OCI-LY1 (cell line): Measurements from ENCODE around the gene HDAC9.

Experiments used
- H2AFZ ChIP-seq: fragments of 200-600 bp; sonication (generic), shearing (Covaris generic); 2 replicates; pipeline ENCODE4 v1.6.0; 2014; ENCODE audit warnings: antibody characterized with exemption, mild to moderate bottlenecking, low read length
- H3F3A ChIP-seq: fragments of 200-600 bp; sonication (generic), shearing (Covaris generic); 2 replicates; pipeline ENCODE4 v1.6.0; 2014; ENCODE audit warnings: mild to moderate bottlenecking, antibody characterized with exemption, low read length, moderate library complexity; ENCODE audit not compliant: insufficient read depth
- H3K27ac ChIP-seq: fragments of 200-600 bp; sonication (generic); 2 replicates; pipeline ENCODE4 v1.5.1; 2014; ENCODE audit warnings: low read length, mixed run types, mild to moderate bottlenecking, low read depth; ENCODE audit not compliant: poor library complexity, severe bottlenecking
- H3K27me3 ChIP-seq: fragments of 200-600 bp; sonication (generic); 2 replicates; pipeline ENCODE4 v1.6.0; 2014; ENCODE audit warnings: antibody characterized with exemption, mild to moderate bottlenecking, low read length, moderate library complexity; ENCODE audit not compliant: insufficient read depth
- H3K36me3 ChIP-seq: fragments of 200-600 bp; sonication (generic); 2 replicates; pipeline ENCODE4 v1.6.1; 2014; ENCODE audit warnings: mild to moderate bottlenecking, antibody characterized with exemption, low read length, moderate library complexity, mixed read lengths; ENCODE audit not compliant: insufficient read depth
- H3K4me1 ChIP-seq: fragments of 200-600 bp; sonication (generic); 2 replicates; pipeline ENCODE4 v1.5.1; 2014; ENCODE audit warnings: mild to moderate bottlenecking, low read length, moderate library complexity; ENCODE audit not compliant: insufficient read depth, severe bottlenecking
- H3K4me2 ChIP-seq: fragments of 200-600 bp; sonication (generic), shearing (Covaris generic); 2 replicates; pipeline ENCODE4 v1.6.1; 2014; ENCODE audit warnings: low read length
- H3K4me3 ChIP-seq: fragments of 200-600 bp; sonication (generic); 2 replicates; pipeline ENCODE4 v1.5.1; 2014; ENCODE audit warnings: low read length, low read depth, mild to moderate bottlenecking, mixed read lengths; ENCODE audit not compliant: poor library complexity, severe bottlenecking
- H3K79me2 ChIP-seq: fragments of 200-600 bp; shearing (Covaris generic); 2 replicates; pipeline ENCODE4 v1.6.1; 2016; ENCODE audit warnings: mixed run types, low read length, mixed read lengths; ENCODE audit not compliant: insufficient read depth
- H3K9ac ChIP-seq: fragments of 200-600 bp; sonication (generic), shearing (Covaris generic); 2 replicates; pipeline ENCODE4 v1.6.1; 2014; ENCODE audit warnings: mild to moderate bottlenecking, low read length, mixed read lengths
- H3K9me2 ChIP-seq: fragments of 200-600 bp; sonication (generic), shearing (Covaris generic); 2 replicates; pipeline ENCODE4 v1.6.1; 2014; ENCODE audit warnings: low read depth, mild to moderate bottlenecking, low read length, mixed read lengths
- H3K9me3 ChIP-seq: fragments of 200-600 bp; shearing (Covaris generic); 2 replicates; pipeline ENCODE4 v1.6.1; 2014; ENCODE audit warnings: low read length, mixed read lengths
- H4K20me1 ChIP-seq: fragments of 200-600 bp; sonication (generic), shearing (Covaris generic); 2 replicates; pipeline ENCODE4 v1.6.0; 2016; ENCODE audit warnings: mild to moderate bottlenecking, low read length; ENCODE audit not compliant: insufficient read depth
- EZH2 ChIP-seq: fragments of 200-600 bp; sonication (generic), shearing (Covaris generic); IDR thresholded peaks from 2 replicates; pipeline ENCODE4 v1.8.0; 2017; ENCODE audit warnings: borderline replicate concordance, mixed run types, mild to moderate bottlenecking, antibody characterized with exemption, low read length, moderate library complexity, mixed read lengths
- TF ChIP-seq, protein P1 (sequence below): fragments of 200-600 bp; sonication (generic), shearing (Covaris generic); IDR thresholded peaks from 2 replicates; pipeline ENCODE4 v1.5.1; 2017; ENCODE audit warnings: mild to moderate bottlenecking, antibody characterized with exemption, low read length, moderate library complexity, mixed read lengths

Gene HDAC9

DNA sequence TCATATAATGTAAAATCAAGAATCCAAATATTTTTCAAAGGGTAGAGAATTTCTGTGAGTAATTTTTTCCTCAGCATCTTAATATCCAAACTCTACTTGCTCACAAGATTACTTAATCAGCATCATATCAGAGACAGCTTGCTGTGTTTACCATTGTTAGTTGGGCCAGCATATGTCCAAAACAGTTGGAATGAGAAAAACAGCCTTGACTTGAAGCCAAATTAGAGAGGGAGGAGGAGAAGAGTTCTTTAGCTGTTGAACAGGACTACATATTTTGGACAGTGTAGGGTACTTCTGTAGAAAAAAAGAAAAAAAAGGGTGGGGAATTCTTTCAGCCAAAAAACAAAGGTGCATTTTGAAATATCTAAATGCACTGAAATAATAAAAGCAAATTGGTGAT is 69.8 kb downstream of the HDAC9 start:
- H3K9me3 ChIP-seq, result 0 out of 2 replicates have a peak, but pooled peaks cover 5% of the 10 kb centered on the region
- no peak overlapping the region for H3K9ac ChIP-seq
- no peaks in the 10 kb centered on the region for H3K9me2 ChIP-seq
- no peak overlapping the region for H3K4me2 ChIP-seq
- TF ChIP-seq, protein P1, sequence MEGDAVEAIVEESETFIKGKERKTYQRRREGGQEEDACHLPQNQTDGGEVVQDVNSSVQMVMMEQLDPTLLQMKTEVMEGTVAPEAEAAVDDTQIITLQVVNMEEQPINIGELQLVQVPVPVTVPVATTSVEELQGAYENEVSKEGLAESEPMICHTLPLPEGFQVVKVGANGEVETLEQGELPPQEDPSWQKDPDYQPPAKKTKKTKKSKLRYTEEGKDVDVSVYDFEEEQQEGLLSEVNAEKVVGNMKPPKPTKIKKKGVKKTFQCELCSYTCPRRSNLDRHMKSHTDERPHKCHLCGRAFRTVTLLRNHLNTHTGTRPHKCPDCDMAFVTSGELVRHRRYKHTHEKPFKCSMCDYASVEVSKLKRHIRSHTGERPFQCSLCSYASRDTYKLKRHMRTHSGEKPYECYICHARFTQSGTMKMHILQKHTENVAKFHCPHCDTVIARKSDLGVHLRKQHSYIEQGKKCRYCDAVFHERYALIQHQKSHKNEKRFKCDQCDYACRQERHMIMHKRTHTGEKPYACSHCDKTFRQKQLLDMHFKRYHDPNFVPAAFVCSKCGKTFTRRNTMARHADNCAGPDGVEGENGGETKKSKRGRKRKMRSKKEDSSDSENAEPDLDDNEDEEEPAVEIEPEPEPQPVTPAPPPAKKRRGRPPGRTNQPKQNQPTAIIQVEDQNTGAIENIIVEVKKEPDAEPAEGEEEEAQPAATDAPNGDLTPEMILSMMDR, result no peak
- no peak for TF ChIP-seq EZH2
- H3K36me3 ChIP-seq, result peaks cover 5% of the 10 kb centered on the region; the same call in 1 of the 2 replicates
- H3K27me3 ChIP-seq, result no peaks in the 10 kb centered on the region
- H3K4me3 ChIP-seq, result no peak overlapping the region
- H3K4me1 ChIP-seq, result peaks cover 35% of the 10 kb centered on the region
- no peaks in the 10 kb centered on the region for H4K20me1 ChIP-seq
- H3K27ac ChIP-seq, result peak overlapping the region; percentile 11
- peaks cover 5% of the 10 kb centered on the region; the same call in 1 of the 2 replicates for H3K79me2 ChIP-seq
- no peaks in the 10 kb centered on the region for H3F3A ChIP-seq
- no peak overlapping the region for H2AFZ ChIP-seq

DNA sequence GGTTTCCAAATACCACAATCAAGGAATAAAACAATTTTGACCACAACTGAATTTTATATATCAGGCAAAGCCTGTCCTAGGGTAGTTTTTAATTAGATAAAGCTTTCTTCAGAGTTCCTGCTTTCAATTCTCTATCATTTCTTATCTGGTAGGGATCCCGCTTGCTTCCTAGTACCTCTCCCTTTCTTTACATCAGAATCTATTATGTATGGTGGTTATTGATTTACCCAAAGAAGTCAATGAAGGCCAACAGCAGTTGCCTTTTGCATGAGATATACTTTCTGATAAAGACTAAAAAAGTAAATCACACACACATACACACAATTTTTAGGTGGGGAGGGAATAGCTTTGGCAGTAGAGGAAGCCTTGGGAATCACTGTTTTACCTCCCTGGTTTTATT is 70.7 kb downstream of the HDAC9 start:
- TF ChIP-seq EZH2, result no peak
- TF ChIP-seq, protein P1, result no peak
- peaks cover 44% of the 10 kb centered on the region for H3K4me1 ChIP-seq

DNA sequence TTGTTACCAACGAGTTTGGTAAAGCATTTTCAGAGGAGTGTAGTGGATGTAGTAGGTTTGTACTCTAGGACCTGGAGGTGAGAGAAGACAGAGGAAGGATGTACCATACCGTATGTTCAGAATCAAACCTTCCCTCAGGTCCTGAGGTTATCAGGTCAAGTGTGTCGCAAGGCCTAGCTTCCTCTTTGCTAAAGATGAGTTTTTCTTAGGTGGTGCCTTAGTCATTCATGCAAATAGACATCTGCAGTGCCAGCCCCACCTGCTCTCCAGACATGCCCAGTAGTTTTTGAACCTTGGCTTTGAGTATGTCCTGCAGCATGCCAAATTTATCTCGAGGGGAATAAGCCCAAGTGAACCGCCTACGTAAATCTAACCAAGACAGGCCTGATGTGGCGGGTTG is 71.3 kb downstream of the HDAC9 start:
- Histone ChIP-seq H3K9ac (peak overlapping the region; percentile 1; the same call in 1 of the 2 replicates), H3K4me2 (peak overlapping the region; percentile 36), H3K79me2 (peaks cover 5% of the 10 kb centered on the region; the same call in 1 of the 2 replicates), H3K4me3 (no peak overlapping the region), H3K36me3 (peaks cover under 1% of the 10 kb centered on the region; the same call in 1 of the 2 replicates), H3K27ac (peak overlapping the region; percentile 81), H3K9me2 (no peaks in the 10 kb centered on the region), H4K20me1 (no peaks in the 10 kb centered on the region), H2AFZ (no peak overlapping the region), H3K4me1 (peaks cover 50% of the 10 kb centered on the region), H3F3A (no peaks in the 10 kb centered on the region), H3K9me3 (0 out of 2 replicates have a peak, but pooled peaks cover 5% of the 10 kb centered on the region), H3K27me3 (no peaks in the 10 kb centered on the region)
- TF ChIP-seq, protein P1, result no peak
- TF ChIP-seq EZH2, result no peak

More for the DNA sequence above, 70.7 kb downstream of the HDAC9 start:
- Histone ChIP-seq H3K4me3 (no peak overlapping the region), H3K9ac (no peak overlapping the region), H3F3A (no peaks in the 10 kb centered on the region), H3K9me3 (0 out of 2 replicates have a peak, but pooled peaks cover 5% of the 10 kb centered on the region), H3K27me3 (no peaks in the 10 kb centered on the region), H3K27ac (peak overlapping the region; percentile 81), H3K4me2 (peak overlapping the region; percentile 36), H2AFZ (no peak overlapping the region), H3K79me2 (peaks cover 5% of the 10 kb centered on the region; the same call in 1 of the 2 replicates), H3K36me3 (peaks cover 5% of the 10 kb centered on the region; the same call in 1 of the 2 replicates), H4K20me1 (no peaks in the 10 kb centered on the region), H3K9me2 (no peaks in the 10 kb centered on the region)
